ENCODE data around the gene AUTS2. TPM values are rescaled to one million over a fixed set of nuclear protein-coding genes. Genes with fewer than 3 reads are reported as not detected.

AUTS2 gene
- total and polyA plus RNA-seq, 9 of the 15 experiments (the other 6 are each of a cell fraction or from before 2014, with no cell fraction given) = 0.58 TPM; not detected in 8

DNA sequence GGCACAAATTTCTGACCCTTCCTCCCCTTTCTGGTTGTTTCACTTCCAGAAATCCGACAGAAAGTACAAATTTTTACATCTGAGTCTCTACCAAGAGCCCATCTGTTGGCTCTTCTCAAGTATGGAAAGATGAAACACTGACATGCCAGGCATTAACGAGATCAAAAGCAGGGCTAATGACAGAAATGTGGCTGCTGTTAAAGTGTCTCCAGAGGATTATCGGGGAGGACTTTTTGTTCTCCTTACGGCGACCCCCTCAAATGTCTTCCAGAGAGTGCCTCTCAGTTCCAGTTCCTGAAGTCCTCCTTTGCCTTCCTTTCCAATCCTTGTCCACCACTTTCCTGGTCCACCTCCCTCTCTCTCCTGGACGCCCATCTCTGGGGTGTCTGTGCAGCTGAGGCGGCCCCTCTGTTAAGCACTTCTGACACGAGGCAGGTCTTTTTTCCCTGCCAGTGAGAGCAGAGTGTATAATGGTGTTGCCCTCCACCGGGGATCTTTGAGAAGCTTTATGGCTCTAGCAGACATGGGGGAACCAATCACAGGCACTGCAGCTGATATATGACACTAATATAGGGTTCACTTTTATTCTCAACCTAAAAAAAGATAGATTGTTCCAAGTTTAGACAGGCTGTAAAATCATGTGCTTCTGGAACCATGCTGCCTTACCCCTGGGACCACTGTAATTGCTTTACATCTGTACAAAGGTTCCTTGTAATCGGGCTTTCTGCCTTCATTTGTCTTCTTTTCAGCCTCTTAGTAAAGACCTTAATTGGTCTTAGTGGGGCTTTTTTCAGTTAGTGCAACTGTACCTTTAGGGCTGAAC lies 757.1 kb downstream of the AUTS2 start:
- H3K4me1 ChIP-seq (replicated peaks in 1 of 2; ENCODE audit: control insufficient read depth in 2 of 2, insufficient read depth in 2 of 2, low read length in 2 of 2) = no peaks in the 10 kb centered on the region
- FAIRE-seq (no peak), DNase-seq (ENCODE audit: extremely low read depth in 1 of 4, low spot score in 3 of 4) (no peak), ATAC-seq (no peak)
- ChIA-PET POLR2A (no interaction called here), CTCF (ENCODE audit: low intra/inter-chr PET ratio) (no interaction called here)
- H2AFZ ChIP-seq (ENCODE audit: low read depth, low read length) = no peak overlapping the region
- 0 out of 5 replicates have a peak, but pooled peaks cover 0 to 4% of the 10 kb centered on the region in 2 experiments for H3K27me3 ChIP-seq (ENCODE audit: control insufficient read depth in 2 of 2, insufficient read depth in 2 of 2, low read length in 2 of 2)
- H3K27ac ChIP-seq (ENCODE audit: extremely low read depth, low read depth, low read length) = no peak overlapping the region
- intact Hi-C loops (cut with micrococcal nuclease) = no loop called here
- H4K20me1 ChIP-seq (replicated peaks; ENCODE audit: control insufficient read depth, insufficient read depth, low read length) = no peaks in the 10 kb centered on the region
- TF ChIP-seq ZNF445 (CRISPR knock-in tag; IDR thresholded peaks at IDR 0.05; ENCODE audit: low read depth) = no peak
- TF ChIP-seq KDM2B (CRISPR knock-in tag; IDR thresholded peaks at IDR 0.05) = no peak
- TF ChIP-seq LARP7 (IDR thresholded peaks at IDR 0.05) = no peak
- no peak for TF ChIP-seq ZNF507 (tag; conservative IDR thresholded peaks at IDR 0.05)
- no peak for TF ChIP-seq GTF2E2 (tag; IDR thresholded peaks at IDR 0.05)
- H3K9me1 ChIP-seq (ENCODE audit: control insufficient read depth, insufficient read depth, low read length) = no peaks in the 10 kb centered on the region
- H3K9ac ChIP-seq (ENCODE audit: insufficient read depth in 1 of 2, low read depth in 2 of 2, low read length in 2 of 2) = no peak overlapping the region
- H3K36me3 ChIP-seq (ENCODE audit: control insufficient read depth, insufficient read depth, low read length) = no peaks in the 10 kb centered on the region
- WGBS (ENCODE audit: insufficient coverage, low coverage, missing lambda C conversion rate) = 2% methylated on average over 10 of the region's 10 CpGs
- H3K9me3 ChIP-seq (replicated peaks; ENCODE audit: control insufficient read depth, insufficient read depth, low read depth, low read length) = no peaks in the 10 kb centered on the region
- BruUV-seq (replicated peaks) = no TSS peak
- in situ Hi-C loops (cut with MboI) = no loop called here
- no peak overlapping the region for H3K4me3 ChIP-seq
- H3K79me2 ChIP-seq (ENCODE audit: control insufficient read depth, insufficient read depth, low read length) = no peaks in the 10 kb centered on the region
- H3K4me2 ChIP-seq (ENCODE audit: insufficient read depth, low read length) = no peak overlapping the region
